Thoracic aorta (tissue), 2 donors: ENCODE data around the gene NATD1. TPM values are rescaled to one million over a fixed set of nuclear protein-coding genes. Genes with fewer than 3 reads are reported as not detected.

ENCODE experiments used
- ATAC-seq: fragments of 150-250 bp; one replicate; pipeline ENCODE4 v1.8.0; 2017; ENCODE audit warnings: low read depth; ENCODE audit not compliant: insufficient number of reproducible peaks, low FRiP score
- DNase-seq: peaks from one replicate; pipeline ENCODE4 v3.0.0-alpha.2; 2020; ENCODE audit warnings: low spot score
- H3K27ac ChIP-seq, 2 donors: fragments of 200-600 bp; sonication (generic); 1 replicate in 1 of 2; 2 replicates in 1 of 2; pipeline ENCODE4 v1.5.1; 2016; ENCODE audit warnings: mild to moderate bottlenecking in 2 of 2, moderate library complexity in 2 of 2
- H3K27me3 ChIP-seq: fragments of 200-600 bp; sonication (generic); replicated peaks from 2 replicates; pipeline ENCODE4 v1.6.0; 2016; ENCODE audit warnings: mild to moderate bottlenecking; ENCODE audit not compliant: insufficient read depth
- H3K36me3 ChIP-seq: fragments of 200-600 bp; sonication (generic); one replicate; pipeline ENCODE4 v1.5.1; 2016
- H3K4me1 ChIP-seq, 2 donors: fragments of 200-600 bp; sonication (generic); 1 replicate in 1 of 2; 2 replicates in 1 of 2; pipeline versions ENCODE4 v1.5.1 to v1.6.0; 2016; ENCODE audit warnings: low read depth in 2 of 2, mild to moderate bottlenecking in 1 of 2; ENCODE audit not compliant: control insufficient read depth in 1 of 2
- H3K4me3 ChIP-seq: fragments of 200-600 bp; sonication (generic); 2 replicates; pipeline ENCODE4 v1.5.1; 2016; ENCODE audit warnings: mild to moderate bottlenecking
- H3K9me3 ChIP-seq: fragments of 200-600 bp; sonication (generic); 2 replicates; pipeline ENCODE4 v1.5.1; 2016
- total RNA-seq, 2 donors: library from RNA; depleted of rRNA; stranded (reverse); fragments of >200 nt; gene quantifications; one replicate each; pipeline versions ENCODE4 v1.1.0 to v1.2.3, GENCODE V29; 2016
- TF ChIP-seq, protein P1 (sequence below): fragments of 200-600 bp; sonication (generic); IDR thresholded peaks from one replicate; pipeline ENCODE4 v1.5.1; 2019; ENCODE audit warnings: antibody characterized with exemption

The NATD1 gene
- total RNA-seq, 2 donors from 2014 or later, result 8.4 to 9.7 TPM

DNA sequence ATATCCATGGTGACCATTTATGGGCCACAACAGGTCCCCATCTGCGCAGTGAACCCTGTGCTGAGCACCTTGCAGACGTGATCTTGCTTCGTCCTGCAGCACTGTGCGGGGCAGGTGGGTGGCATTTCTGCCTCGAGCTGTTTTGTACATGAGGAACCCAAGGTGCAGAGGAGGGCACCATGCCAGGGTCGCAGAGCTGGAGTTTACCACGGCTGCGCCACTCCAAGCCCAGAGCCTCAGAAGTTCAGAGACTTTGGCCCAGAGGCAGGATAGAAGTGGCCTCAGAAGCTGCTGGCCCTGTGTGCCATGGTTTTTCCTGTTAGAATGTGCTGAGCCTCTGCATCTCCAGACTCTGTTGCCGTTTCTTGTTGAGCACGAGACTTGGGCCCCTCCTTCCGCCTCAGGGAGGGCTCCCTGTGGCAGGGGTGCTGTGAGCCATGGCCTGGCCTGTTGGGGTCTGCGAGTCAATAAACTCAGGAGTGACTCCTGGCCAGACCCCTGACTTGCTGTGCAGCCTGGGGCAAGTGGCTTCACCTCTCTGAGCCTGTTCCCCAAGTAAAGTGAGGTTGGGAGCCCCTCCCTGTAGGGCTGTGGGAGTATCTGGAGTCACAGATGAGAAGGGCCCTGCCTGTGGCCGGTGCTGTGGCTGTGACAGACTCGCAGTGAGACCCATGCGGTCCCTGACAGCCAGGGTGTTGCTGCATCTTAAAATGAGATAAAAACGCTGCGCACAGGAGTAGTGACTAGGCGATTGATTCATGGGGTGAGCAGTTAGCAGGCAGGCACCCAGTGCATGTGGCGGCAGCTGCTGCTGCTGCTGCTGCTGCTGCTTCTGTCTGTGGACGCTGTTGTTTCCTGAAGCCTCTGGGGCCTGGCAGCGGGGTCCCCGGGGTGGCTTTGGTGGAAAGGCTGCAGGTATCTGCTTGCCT, 43.2 kb upstream of the NATD1 start:
- Histone ChIP-seq H3K36me3 (peaks cover 33% of the 10 kb centered on the region), H3K4me1 (peaks cover 0 to 19% of the 10 kb centered on the region in 2 donors), H3K9me3 (no peaks in the 10 kb centered on the region), H3K27ac (no peak overlapping the region), H3K27me3 (no peaks in the 10 kb centered on the region), H3K4me3 (no peak overlapping the region)
- no peak for DNase-seq
- ATAC-seq, result no peak
- TF ChIP-seq, protein P1, sequence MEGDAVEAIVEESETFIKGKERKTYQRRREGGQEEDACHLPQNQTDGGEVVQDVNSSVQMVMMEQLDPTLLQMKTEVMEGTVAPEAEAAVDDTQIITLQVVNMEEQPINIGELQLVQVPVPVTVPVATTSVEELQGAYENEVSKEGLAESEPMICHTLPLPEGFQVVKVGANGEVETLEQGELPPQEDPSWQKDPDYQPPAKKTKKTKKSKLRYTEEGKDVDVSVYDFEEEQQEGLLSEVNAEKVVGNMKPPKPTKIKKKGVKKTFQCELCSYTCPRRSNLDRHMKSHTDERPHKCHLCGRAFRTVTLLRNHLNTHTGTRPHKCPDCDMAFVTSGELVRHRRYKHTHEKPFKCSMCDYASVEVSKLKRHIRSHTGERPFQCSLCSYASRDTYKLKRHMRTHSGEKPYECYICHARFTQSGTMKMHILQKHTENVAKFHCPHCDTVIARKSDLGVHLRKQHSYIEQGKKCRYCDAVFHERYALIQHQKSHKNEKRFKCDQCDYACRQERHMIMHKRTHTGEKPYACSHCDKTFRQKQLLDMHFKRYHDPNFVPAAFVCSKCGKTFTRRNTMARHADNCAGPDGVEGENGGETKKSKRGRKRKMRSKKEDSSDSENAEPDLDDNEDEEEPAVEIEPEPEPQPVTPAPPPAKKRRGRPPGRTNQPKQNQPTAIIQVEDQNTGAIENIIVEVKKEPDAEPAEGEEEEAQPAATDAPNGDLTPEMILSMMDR, result no peak

DNA sequence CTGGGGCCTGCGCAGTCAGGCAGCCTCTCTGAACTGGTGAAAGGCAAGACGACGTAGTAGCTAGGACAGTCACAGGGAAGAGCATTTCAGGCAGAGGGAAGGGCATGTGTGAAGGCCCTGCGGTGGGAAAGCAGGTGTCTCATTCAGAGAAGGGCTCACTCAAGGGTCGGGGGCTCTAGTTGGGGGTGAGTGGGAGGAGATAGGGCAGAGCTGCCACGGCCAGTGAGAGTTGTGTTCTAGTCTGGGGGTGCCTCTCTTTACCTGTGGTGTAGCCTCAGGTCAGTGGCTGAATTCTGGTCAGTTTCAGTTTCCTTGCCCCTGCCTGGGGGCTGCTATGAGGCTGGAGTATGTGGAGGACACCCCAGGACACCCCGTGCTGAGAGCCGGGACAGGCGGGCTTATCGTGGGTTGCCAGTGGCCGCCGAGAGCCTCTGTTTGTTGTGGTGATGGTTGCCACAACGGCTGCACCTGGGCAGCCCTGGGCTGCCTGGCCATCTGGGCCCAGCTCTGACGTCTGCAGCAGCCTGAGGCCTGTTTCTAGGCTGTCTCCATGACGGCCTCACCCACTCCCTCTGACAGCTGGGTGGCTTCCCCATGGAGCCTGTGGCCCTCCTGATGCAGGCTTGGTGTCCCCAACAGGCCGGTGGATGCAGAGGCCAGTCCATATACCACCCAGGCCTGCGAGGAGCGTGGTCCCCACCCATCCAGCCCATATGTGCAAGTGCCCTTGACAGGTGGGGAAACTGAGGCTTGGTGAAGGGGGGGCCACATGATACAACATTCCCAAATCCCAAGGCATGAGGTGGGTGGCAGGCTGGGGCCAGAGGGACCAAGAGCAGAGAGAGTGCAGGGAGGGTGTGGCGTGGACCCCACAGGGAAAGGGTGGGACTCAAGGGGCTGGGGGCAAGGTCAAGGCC, 42.1 kb upstream of the NATD1 start:
- ATAC-seq (no peak), DNase-seq (no peak)
- TF ChIP-seq, protein P1, result no peak
- Histone ChIP-seq H3K4me3 (no peak overlapping the region), H3K27ac (no peak overlapping the region), H3K36me3 (peaks cover 24% of the 10 kb centered on the region), H3K9me3 (no peaks in the 10 kb centered on the region), H3K4me1 (peaks cover under 1 to 21% of the 10 kb centered on the region in 2 donors), H3K27me3 (no peaks in the 10 kb centered on the region)

DNA sequence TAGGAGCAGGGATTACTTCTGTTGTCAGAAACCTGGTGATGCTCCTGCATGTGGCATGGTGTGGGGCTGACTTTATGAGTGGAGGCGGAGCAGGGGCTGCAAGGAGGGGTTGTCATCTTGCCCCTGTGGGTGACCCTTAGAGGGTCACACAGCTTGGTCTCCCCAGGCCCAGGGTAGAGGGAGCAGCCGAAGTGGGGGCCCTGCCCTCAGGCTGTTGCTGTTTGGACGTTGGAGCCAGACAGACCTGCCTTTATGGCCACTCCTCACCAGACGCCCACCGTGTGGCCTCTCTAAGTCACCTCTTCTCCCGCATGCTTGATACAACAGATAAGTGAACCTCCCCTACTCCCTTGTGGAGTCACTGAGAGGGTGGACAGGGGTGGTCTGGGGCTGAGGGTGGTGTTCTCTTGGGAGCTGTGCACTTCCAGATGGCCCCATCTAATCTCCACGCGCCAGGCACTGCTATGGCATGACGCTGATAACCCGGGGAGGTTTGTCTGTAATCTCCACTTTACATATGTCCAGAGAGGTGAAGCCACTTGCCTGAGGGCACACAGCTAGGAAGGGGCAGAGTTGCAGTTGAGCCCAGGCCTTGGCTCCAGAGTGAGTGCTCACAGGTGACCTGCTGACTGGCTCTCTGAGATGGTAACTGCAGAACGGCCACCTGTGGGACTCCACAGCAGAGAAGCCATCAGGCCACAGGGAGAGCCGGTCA, 41.3 kb upstream of the NATD1 start:
- H3K9me3 ChIP-seq, result no peaks in the 10 kb centered on the region
- TF ChIP-seq, protein P1, result no peak
- no peak overlapping the region for H3K27ac ChIP-seq
- H3K4me1 ChIP-seq, result peaks cover 9 to 29% of the 10 kb centered on the region in 2 donors
- DNase-seq (no peak), ATAC-seq (no peak)
- H3K27me3 ChIP-seq, result no peaks in the 10 kb centered on the region
- peaks cover 16% of the 10 kb centered on the region for H3K36me3 ChIP-seq
- H3K4me3 ChIP-seq, result no peak overlapping the region

DNA sequence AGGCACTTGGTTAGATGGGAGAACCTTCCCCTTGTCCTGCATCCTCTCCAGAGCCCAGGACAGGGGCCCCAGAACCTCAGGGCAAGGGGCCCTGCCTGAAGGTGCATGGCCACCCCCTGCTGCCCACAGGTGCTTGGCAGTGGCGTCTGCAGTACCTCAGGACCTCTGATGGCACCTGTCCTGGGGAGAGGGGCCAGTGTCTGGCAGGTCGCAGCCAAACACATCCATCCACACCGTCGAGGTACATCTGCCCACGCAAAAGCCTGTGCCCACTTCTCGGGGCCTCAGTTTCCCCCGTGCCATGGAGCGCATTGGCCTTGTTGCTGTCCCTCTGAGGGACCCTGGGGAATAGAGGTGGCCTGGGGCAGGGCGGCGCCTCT, 40.6 kb upstream of the NATD1 start:
- Histone ChIP-seq H3K27me3 (no peaks in the 10 kb centered on the region), H3K9me3 (no peaks in the 10 kb centered on the region), H3K4me3 (no peak overlapping the region), H3K27ac (no peak overlapping the region), H3K36me3 (peaks cover 9% of the 10 kb centered on the region), H3K4me1 (peaks cover 15 to 36% of the 10 kb centered on the region in 2 donors)
- DNase-seq (no peak), ATAC-seq (no peak)
- TF ChIP-seq, protein P1, result no peak
